Endothelial cell (in vitro differentiated cells): ENCODE results near the gene DCDC2B. TPM values are rescaled to one million over a fixed set of nuclear protein-coding genes. Genes with fewer than 3 reads are reported as not detected.

Source experiments
- DNase-seq: peaks from one replicate; pipeline ENCODE4 v3.0.0; 2021; ENCODE audit warnings: low spot score
- H3K27ac Mint-ChIP-seq: one replicate; pipeline ENCODE4 v1.8.0; 2021; ENCODE audit warnings: mixed read lengths, inconsistent platforms; ENCODE audit not compliant: unreplicated experiment
- H3K27me3 Mint-ChIP-seq: one replicate; pipeline ENCODE4 v1.8.0; 2021; ENCODE audit warnings: mild to moderate bottlenecking, moderate library complexity, mixed read lengths, inconsistent platforms; ENCODE audit not compliant: unreplicated experiment
- H3K36me3 Mint-ChIP-seq: one replicate; pipeline ENCODE4 v1.8.0; 2021; ENCODE audit warnings: mild to moderate bottlenecking, low read depth, mixed read lengths, inconsistent platforms; ENCODE audit not compliant: unreplicated experiment
- H3K4me1 Mint-ChIP-seq: one replicate; pipeline ENCODE4 v1.8.0; 2021; ENCODE audit warnings: mild to moderate bottlenecking, mixed read lengths, inconsistent platforms; ENCODE audit not compliant: unreplicated experiment
- H3K4me3 Mint-ChIP-seq: one replicate; pipeline ENCODE4 v1.8.0; 2021; ENCODE audit warnings: mild to moderate bottlenecking, mixed read lengths, inconsistent platforms; ENCODE audit not compliant: unreplicated experiment
- H3K9me3 Mint-ChIP-seq: one replicate; pipeline ENCODE4 v1.8.0; 2021; ENCODE audit warnings: mixed read lengths, inconsistent platforms; ENCODE audit not compliant: unreplicated experiment
- total RNA-seq: library from RNA; stranded (reverse); fragmentation: NEBNext Ultra II Directional; extraction: Animal tissue kit (Norgen Biotek cat#: 25700); gene quantifications from one replicate; pipeline ENCODE4 v1.2.1, GENCODE V29; 2021; ENCODE audit not compliant: unreplicated experiment
- TF ChIP-seq, protein P1 (sequence below): fragments of 200-600 bp; sonication (generic); IDR thresholded peaks from one replicate; pipeline ENCODE4 v1.5.0; 2021; ENCODE audit warnings: antibody characterized with exemption; ENCODE audit not compliant: unreplicated experiment

Gene DCDC2B
- total RNA-seq, 1 donor from 2014 or later: not detected

DNA sequence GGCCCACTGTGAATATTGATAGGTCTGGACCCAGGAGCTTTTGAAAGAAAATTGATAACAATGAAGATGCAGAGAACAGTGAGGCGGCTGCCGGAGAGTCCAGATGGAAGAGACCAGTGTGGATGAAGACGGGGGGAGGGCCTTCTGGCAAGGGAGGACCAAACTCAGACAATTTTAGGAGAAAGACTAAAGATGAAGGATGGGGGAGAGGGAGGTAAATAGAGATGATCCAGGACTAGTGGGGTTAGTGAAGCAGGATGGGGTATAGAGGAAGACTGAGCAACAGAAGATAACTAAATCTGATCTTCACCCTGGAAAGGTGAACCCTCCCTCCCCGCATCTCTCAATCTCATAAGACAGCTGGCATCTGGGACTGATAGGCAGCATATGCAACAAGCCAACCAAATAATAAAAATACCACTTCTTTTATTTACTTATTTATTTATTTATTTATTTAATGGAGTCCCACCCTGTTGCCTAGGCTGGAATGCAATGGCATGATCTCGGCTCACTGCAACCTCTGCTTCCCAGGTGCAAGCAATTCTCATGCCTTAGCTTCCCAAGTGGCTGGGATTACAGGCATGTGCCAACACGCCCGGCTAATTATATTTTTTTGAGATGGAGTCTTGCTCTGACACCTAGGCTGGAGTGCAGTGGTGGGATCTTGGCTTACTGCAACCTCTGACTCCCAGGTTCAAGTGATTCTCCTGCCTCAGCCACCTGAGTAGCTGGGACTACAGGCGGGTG lies 23.8 kb downstream of the DCDC2B start:
- Mint-ChIP-seq H3K9me3 (no peaks in the 10 kb centered on the region), H3K27me3 (no peaks in the 10 kb centered on the region), H3K4me3 (no peak overlapping the region), H3K4me1 (no peaks in the 10 kb centered on the region), H3K36me3 (peaks cover 14% of the 10 kb centered on the region), H3K27ac (no peak overlapping the region)
- TF ChIP-seq, protein P1, sequence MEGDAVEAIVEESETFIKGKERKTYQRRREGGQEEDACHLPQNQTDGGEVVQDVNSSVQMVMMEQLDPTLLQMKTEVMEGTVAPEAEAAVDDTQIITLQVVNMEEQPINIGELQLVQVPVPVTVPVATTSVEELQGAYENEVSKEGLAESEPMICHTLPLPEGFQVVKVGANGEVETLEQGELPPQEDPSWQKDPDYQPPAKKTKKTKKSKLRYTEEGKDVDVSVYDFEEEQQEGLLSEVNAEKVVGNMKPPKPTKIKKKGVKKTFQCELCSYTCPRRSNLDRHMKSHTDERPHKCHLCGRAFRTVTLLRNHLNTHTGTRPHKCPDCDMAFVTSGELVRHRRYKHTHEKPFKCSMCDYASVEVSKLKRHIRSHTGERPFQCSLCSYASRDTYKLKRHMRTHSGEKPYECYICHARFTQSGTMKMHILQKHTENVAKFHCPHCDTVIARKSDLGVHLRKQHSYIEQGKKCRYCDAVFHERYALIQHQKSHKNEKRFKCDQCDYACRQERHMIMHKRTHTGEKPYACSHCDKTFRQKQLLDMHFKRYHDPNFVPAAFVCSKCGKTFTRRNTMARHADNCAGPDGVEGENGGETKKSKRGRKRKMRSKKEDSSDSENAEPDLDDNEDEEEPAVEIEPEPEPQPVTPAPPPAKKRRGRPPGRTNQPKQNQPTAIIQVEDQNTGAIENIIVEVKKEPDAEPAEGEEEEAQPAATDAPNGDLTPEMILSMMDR: no peak
- no peak for DNase-seq

DNA sequence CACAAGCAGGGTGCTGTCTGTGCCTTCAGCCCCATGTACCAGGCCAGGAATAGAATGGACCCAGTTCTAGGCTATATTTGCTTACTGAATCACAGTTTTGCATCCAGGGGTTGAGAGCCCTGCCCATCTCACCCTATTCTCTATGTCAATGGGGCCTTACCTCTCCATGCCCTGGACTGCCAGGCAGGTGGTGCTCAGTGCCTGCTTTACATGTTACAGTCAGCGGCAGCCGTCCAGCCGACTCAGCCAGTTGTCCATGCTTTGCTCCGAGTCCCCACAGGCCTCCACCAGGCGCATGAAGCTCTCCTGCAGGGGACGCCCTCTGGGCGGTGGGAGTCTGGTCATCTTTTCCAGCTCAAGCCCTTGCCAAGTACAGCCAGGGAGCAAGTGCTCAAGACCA lies 25.9 kb downstream of the DCDC2B start:
- no peak for DNase-seq
- Mint-ChIP-seq H3K27ac (no peak overlapping the region), H3K4me1 (peaks cover 3% of the 10 kb centered on the region)

DNA sequence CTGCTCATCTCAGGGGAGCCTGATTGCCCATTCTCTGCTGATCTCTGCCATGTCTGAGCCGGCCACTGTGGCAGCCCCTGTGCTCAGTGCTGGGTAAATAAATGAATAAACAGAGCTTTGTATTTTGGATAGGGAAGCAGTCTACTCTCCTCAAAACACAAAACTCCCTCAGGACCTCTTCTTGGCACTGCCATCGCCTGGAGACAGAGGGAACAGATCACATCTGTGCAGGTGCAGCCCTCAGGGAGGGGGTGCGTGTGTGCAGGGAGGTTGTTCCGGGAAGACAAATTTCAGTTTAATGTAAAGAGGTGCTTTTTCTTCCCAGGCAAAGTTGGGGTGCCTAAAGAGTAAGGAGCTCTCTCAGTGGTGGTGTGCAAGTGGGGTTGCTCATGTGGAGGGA lies 30.4 kb downstream of the DCDC2B start:
- H3K27me3 Mint-ChIP-seq: peaks cover 4% of the 10 kb centered on the region
- TF ChIP-seq, protein P1: no peak
- peaks cover 8% of the 10 kb centered on the region for H3K4me1 Mint-ChIP-seq
- H3K27ac Mint-ChIP-seq: no peak overlapping the region
- no peak for DNase-seq
- no peaks in the 10 kb centered on the region for H3K9me3 Mint-ChIP-seq
- no peaks in the 10 kb centered on the region for H3K36me3 Mint-ChIP-seq
- peak overlapping the region; percentile 9 for H3K4me3 Mint-ChIP-seq

More for the DNA sequence above, 25.9 kb downstream of the DCDC2B start:
- no peaks in the 10 kb centered on the region for H3K36me3 Mint-ChIP-seq
- no peaks in the 10 kb centered on the region for H3K27me3 Mint-ChIP-seq
- no peaks in the 10 kb centered on the region for H3K9me3 Mint-ChIP-seq
- TF ChIP-seq, protein P1: no peak
- no peak overlapping the region for H3K4me3 Mint-ChIP-seq

DNA sequence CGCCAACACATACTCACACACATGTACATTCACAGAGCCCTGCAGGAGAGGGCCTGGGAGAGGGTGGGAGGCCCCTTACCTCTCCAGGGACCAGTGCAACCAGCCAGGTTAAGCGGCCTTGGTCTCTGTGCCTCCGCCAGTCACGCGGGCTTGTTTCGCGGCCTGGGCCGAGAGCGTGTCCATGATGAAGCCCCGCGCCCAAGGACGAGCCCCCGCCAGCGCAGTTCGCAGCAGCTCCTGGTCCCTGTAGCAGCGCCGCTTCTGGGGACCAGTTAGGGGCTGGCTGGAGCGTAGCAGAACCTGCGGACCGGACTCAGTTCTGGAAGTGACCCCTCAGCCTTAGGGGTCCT lies 30.9 kb downstream of the DCDC2B start:
- H3K9me3 Mint-ChIP-seq: no peaks in the 10 kb centered on the region
- TF ChIP-seq, protein P1: no peak
- no peak for DNase-seq
- peak overlapping the region; percentile 88 for H3K4me3 Mint-ChIP-seq
- no peaks in the 10 kb centered on the region for H3K36me3 Mint-ChIP-seq
- H3K4me1 Mint-ChIP-seq: peaks cover 8% of the 10 kb centered on the region
- H3K27ac Mint-ChIP-seq: no peak overlapping the region
- peaks cover 4% of the 10 kb centered on the region for H3K27me3 Mint-ChIP-seq

DNA sequence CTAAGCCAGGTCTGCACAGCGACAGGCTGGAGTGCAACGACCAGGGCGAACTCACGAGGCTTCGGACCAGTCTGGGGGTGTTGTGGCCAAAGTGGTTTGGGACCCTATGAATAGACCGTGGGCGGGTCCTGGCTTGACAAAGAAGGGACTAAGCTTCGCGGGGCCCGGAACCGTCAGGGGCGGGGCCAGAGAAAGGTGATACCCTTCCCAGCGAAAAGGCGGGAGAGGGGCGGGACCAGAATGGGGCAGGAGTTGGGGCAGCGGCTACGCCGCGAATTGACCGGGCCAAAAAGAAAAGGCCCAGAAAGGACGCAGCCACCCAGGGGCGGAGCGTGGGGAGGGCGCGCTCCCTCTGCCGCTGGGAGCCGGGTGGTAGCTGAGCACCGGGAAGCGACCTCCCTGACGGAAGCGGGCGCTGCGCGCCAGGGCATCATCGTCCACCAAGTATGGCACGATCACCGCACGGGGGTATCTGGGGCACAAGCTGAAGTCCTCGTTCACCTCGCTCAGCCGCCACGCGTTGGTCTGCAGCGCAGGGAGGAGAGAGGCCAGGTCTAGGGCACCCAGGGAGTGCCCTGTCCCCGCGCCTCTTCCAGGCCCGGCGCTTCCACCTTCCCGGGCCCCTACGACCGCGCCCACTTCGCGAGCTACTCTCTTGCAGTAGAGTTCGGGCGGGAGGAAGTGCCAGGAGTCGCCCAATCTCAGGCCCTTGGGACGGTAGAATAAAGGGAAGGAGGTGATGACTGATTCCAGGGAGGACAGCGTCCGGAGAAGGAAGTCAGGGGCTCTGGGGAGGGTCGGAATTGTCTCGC lies 31.5 kb downstream of the DCDC2B start:
- TF ChIP-seq, protein P1: no peak
- DNase-seq: peak; percentile 45
- H3K4me1 Mint-ChIP-seq: peaks cover 8% of the 10 kb centered on the region
- H3K36me3 Mint-ChIP-seq: no peaks in the 10 kb centered on the region
- H3K4me3 Mint-ChIP-seq: peak overlapping the region; percentile 91
- H3K27ac Mint-ChIP-seq: peak overlapping the region; percentile 52
- H3K9me3 Mint-ChIP-seq: no peaks in the 10 kb centered on the region
- H3K27me3 Mint-ChIP-seq: peaks cover 4% of the 10 kb centered on the region
